GM19452 (cell line): ENCODE measurements around the gene CIBAR2.

Experiments
- ATAC-seq: cut with Tn5 transposase; IDR thresholded peaks from one replicate; pipeline ENCODE4 v1.9.1; 2021; ENCODE audit not compliant: unreplicated experiment

CIBAR2 gene

DNA sequence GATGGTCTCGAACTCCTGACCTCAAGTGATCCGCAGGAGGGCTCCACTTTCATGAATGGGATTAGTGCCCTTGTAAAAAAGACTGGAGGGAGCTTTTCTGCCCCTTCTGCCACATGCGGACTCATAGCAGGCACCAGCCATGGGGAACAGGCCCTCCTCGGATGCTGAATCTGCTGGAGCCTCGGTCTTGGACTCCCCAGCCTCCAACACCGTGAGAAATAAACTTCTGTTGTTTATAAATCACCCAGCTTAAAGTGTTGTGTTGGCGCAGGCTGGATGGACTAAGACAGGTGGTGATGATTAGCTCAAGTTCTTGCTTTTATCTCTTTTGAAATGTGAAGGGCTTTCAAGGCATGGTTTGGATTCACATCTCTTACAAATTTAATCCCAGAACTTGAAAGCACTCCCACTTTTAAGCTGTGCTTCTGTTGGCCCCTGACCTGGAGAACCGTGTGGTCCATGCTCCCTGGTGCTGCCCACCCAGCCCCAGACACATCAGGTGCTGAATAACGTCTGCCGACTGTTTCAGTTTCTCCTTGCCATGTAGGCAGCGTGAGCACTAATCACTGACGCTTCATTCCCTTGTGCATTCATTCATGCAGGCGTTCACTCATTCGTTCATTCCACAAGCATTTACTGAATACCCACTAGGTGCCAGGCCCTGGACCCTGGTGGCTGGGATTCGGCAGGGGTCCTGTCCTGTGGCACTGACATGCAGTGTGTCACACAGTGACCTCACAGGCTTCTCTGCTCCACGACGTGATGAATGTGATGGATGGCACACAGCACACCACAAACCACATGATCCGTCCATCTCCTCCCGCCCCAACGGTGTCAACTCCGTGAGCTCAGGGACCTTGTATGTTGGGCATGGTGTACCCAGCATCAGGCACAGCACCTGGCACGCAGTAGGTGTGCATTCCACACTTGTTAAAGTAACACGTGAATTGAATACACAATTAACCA lies 8.9 kb downstream of the CIBAR2 start:
- no peak for ATAC-seq

DNA sequence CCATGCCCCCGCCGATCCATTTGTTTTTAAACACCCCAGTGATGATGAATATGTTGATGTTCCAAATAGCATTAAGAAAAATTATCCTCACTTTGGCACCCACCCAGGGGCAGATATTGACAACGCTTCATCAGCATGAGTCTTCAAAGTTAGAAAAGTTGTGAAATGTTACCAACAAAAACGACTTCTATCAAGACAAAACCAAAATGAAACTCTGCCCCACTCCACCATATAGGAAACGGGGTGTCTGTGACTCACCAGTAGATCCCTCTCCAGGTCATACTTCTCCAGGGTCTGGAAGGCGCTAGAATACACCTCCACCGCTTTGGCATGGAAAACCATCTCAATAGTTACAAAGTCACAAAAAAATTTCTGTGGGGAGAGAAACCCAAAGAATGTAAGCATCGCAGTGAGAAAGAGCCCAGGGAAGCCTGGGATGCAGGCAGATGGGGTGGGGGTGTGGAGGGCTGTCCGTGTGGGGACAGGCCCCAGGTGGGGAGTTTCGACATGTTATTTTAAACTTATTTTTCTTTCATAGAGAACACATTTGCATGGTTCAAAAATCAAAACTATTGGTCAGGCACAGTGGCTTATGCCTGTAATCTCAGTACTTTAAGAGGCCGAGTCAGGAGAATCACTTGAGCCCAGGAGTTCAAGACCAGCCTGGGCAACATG lies 10.2 kb downstream of the CIBAR2 start:
- no peak for ATAC-seq

DNA sequence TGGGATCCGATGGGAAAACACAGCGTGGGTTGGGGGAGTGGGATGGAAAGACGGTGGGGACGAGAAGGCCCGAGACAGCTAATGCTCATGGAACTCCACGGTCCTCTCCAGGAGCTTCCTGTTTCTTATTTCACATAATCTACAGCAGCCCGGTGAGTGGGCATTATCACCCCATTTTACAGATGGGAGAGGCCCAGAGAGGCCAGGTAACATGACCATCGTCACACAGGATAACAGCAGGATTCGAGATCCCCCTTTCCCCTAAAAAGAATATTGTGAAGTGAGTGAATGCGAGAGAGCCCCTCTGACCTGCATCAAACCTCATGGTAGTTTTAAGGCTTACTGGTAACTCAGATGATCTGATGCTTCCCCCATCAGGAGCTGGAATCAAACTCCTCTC lies 12.0 kb downstream of the CIBAR2 start:
- no peak for ATAC-seq

DNA sequence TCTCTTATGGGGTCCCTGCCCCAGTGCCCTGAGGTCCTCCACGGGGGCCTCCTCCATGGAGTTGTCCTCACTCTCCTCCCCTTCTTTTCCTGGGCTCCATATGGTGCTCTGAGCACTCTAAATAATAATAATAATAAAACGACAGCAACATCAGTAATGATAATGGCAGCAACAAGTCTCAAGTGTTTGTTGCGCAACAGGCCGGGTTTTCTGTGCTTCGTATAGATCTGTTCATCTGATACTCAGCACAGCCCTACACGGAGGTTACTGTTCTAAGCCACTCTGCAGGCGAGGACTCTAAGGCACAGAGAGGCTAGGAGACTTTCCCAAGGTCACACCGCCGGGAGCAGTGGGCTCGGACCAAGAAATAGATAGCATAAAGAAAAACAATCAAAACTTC lies 13.7 kb downstream of the CIBAR2 start:
- ATAC-seq = no peak

DNA sequence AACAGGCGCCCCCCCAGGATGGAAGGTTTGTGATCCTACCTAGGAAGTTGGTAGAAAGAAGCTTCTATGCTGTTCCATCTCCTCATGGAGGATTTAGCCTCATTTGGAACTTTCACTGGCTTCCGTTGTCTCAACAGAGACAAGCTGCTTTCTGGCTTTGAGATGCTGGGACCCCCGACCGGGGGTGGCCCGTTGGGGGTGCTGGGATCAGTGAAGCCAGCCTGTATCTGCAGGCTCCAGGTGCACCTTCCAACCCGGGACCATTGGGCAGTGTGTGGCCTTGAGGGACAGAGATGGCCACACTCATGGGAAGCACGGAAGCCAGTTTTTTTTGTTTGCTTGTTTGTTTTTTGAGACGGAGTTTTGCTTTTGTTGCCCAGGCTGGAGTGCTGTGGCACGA lies 15.4 kb downstream of the CIBAR2 start:
- no peak for ATAC-seq

DNA sequence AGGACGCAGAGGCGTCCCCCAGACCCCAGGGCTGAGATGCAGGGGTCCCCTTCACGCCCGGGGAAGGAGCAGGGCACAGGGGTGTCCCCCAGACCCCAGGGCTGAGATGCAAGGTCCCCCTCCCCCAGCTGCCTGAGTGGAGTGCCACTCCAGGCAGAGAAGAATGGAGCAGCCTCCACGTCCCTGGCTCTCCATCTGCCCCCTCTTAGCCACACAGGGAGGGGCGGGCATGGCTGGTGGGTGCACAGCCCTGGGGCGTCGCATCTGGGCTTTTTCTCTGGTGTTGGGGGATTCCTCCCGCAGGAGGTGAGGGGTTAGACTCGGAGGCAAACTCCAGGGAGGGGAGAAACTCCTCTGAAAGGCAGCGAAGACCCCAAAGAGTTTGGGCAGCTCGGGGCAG lies 17.5 kb downstream of the CIBAR2 start:
- ATAC-seq = no peak

DNA sequence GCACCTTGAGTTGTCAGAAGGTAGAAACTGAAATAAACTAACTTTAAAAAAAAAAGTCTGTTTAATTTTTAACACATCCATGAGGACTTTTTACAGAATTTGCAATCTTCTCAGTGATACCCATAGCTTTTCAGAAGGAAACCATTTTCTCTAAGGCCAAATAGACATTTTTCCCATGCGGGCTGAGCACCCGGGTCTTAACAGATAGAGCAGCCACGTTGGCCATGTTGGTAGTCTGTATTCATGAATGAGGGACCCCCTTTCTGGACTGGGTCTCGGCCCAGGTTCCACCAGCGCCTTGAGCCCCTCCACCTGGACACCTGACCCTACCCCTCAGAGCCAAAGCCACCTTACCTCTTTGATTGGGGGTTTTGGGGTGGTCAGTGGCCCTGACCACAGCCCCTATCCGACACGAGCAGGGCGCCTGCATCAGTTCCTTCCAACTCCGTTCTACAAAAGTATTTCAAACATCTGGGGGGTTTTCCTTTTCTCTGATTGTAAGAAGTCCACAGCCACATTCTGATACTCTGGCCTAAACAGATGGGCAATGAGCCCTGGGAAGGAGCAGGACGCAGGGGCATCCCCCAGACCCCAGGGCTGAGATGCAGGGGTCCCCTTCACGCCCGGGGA lies 18.0 kb downstream of the CIBAR2 start:
- no peak for ATAC-seq

DNA sequence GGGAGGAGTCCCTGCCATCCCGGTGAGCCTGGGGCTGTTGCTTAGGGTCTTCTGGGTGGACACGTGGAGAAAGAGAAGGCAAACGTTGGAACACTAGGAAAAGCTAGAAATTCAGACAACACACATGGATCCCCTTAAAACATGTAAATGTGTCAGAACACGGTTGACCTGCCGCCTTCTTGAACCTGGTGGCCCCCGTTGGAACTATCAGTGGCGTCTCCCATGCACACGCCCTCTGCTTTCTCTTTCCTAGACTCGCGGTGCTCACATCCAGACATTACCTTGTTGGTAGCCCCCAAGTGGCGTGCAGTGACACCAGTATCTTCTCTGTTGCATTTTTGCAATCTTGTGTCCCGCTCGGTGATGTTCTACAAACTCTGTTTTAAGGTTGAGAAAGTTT lies 18.6 kb downstream of the CIBAR2 start:
- ATAC-seq = no peak

DNA sequence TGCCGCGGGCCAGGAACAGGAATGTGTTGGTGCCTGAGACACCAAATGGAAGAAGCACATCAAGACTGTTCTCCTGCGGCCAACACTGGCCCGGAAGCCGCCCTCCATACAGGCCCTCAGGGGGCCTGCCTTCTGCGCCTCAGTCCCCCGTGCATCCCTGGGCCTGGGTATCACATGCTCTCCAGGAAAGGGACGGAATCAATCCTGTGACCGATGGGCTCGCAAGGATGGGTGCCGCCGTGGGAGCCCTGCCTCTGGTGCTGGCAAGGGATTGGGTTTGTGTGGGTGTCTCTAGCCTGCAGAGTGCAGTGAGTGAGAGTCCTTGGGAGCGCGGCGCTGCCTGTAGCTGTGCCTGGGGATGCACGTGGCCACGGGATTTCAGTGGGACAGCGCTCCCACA lies 19.4 kb downstream of the CIBAR2 start:
- no peak for ATAC-seq

DNA sequence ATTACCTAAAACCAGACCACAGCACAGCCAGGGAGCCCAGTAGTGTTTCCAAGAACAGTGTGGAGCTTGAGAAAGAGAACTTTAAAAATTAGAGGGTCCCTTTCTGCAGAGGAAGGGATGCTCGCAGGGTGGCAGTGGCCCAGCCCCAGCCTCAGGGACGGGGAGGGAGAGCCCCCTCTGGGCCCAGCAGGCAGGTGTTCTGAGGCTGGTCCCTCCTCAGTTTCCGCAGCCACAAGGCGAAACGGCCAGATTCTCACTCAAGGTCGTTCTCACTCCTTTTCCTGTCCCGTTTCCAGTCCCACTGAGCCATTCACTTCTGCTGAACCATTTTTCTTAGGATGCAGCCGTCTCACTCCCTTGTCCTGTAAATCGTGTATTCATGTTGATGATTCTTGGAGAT lies 20.0 kb downstream of the CIBAR2 start:
- ATAC-seq = no peak

DNA sequence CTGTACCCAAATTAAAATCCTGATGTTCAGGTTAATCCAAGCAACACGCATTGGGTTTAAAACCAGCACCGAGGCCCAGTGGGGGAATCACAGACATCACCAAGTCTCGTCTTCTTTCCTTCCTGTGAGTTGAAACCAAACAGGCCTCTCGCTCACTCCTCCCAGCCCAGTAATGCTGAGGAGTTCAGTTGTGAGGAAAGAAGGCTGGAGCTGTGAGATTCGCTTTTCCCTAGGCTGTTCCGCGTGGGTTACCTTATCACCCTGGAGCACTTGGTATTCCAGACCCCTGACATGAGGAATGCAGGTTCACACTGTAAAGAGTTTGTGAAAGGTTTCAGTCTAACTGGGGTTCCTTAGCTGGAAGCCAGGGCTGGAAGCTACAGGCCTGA lies 20.8 kb downstream of the CIBAR2 start:
- ATAC-seq = no peak

DNA sequence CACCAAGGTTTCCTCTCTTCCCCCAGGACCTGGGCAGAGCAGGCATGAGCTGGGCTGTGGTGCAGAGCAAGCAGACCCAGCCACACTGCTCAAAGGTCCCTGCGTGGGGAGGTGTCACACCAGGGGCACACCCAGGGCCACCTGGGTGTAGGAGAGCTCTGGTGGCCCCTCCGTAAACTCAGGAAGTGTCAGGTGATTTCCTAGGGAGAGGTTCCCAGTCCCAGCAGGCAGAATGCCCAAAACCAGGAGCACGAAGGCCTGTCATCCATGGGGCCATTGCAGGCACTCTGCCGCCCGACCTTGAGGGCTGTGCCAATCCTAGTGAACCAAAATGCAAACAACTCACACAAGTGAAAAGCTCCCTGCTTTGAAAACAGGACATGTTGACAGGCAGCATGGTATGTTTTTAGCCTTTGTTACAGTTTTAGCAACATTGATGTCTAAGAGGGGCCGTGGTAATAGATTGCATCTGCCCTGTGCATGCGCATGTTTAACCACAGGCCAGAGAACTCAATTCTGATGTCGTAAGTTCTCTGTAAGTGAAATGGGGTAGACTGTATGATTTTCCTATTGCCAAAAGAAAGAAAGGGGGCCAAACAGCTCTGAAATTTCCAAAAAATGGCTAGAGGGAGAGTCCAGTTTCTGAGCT lies 21.3 kb downstream of the CIBAR2 start:
- no peak for ATAC-seq

DNA sequence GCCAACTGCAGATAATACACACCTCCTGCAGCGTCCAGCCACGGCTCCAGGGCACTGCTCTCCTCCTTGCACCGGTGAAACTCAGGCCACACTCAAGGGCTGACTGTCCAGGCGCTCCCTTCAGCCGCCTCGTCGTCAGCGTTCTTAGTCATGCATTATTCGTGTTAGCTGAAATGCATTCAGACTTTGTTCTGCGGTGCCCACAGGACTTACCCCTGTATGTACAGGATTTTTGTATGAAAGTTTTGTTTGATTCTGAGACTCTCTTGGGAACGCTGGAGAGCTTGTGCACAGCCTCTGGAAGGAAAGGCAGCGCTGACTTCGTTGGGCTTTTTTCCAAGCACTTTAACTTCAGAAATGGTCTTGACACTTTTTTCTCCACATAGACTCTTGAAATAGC lies 22.1 kb downstream of the CIBAR2 start:
- ATAC-seq = no peak

DNA sequence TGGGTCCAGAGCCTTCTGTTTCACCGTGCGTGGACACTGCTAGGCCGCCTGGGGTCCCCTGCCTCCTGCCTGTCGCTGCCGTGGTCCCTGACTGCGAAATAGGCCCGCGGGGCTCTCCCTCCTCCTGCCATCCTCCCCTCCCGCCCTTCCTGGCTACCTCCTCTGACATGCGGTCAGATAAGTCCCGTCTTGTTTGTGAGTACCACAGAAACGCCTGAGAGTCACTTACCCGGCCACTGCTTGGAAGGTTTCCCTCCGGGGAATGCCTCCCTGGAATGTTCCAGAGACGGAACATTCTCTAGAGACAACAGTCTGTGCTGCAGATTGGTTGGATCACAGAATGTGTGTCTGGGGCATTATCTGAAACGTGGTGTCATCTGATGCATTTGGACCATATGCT lies 22.7 kb downstream of the CIBAR2 start:
- no peak for ATAC-seq

DNA sequence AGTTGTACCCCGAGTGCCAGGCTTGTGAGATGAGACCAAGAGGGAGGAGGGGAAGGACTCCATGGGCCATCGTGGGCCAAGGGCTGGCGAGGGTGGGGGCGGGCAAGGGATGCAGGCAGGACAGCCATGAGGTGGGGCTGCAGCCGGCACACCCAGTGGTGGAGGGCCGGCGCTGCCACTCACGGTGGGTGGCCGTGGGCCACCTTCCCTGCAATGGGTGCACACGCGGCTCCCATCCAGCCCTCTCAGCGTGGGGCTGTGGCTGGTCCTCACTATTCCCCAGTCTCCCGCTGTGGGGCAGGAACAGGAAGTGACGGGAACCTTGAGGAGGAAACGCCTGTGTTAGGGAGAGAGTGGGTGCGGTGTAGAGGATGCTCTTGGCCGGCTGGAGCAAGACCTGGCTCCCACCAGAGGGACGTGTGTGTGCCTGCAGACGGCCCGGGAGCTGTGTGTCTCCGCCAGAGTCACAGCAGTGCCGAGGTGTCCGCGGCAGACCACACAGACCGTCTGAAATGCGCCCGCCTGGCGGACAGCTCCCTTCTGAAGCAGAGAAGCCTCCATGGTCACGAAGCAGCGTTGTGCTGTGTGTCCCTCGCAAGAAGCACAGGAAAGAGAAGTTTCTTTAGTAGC lies 23.6 kb downstream of the CIBAR2 start:
- ATAC-seq = no peak

DNA sequence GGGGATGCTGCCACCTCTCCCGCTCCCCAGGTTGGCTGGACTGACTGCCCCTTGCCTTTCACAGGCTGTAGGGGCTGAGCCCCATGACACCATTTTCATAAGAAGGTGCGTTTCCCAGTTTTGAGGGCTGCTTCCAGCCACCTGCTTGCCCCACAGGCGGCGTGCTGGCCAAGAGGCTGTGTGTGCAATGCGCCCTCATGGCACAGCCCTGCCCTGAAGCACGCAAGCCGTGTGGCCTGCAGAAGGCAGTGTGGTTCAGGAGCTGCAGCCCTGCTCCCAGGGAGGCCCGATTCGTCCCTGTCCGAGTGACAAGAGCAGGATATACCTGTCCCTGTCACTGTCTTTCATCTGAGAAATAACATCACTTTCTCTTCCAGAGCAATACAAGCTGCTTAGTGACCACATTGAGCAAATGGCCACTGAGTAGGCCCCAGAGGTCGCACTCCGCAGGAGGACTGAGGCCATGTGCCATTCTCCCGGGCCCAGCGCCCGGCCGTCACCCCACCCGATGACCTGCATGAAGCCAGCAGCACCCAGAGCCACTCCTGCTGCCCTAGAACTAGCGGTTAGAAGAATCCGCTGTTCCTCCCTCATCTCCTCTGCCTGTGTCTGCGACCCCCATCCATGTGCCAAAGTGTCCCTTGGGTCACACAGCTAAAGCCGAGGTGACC lies 24.2 kb downstream of the CIBAR2 start:
- no peak for ATAC-seq

DNA sequence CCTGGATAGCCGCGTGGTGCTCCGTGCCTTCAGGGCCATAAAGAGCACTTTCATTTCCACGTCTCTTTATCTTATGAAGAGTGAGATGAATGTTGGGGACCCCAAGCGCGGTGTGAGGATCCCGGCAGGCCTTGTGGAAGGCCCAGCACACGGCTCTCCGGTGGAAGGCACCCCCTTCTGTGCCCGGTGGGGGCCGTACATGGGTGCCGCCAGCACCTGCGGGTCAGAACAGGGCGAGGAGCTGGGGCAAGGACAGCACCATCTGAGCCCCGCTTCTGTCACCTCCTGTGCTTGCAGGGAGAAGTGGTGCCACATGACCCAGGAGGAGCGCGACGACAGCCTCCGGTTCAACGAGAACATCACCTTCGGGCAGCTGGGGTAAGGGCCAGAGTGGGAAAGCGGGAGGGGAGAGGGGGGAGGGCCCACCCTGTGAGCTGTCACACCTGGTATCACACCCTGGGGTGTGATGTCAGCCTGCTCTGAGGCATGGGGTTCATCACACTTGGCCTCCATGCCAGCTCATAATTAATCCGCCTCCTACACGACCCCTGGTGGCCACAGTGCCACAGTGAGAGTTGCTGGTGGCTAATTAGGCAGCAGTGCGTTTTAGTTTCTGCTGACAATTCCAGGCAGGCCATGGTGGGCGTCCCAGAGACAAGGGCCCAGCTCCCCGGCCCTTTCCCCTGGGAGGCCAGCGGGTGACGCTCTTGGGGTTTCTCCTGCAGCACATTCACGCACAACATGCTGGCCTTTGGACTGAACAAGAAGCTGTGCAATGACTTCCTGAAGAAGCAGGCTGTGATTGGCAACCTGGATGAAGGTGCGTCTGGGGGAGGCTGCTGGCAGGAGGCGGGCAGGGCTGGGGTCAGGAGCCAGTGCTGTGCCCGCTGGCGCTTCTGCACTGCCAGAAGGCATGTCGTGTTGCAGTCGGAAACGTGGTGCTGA lies 25.7 kb downstream of the CIBAR2 start:
- no peak for ATAC-seq

DNA sequence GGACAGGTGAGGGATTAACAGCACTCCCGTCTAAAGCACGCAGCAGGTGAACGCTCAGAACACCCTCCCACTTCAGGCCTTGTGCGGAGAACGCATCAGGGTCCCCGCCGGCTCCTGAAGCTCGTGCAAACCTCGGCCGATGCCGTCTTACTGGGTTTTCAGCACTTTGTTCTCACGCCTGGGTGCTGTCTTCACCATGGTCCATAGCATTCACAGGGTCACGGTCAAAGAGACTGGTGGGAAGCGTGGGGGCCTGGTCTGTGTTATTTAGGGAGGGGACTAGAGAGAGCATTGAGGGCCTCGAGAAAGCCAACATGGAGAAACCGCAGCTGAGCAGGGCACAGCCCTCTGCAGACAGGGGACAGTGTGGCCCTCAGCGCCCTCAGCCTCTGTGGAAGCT lies 26.6 kb downstream of the CIBAR2 start:
- ATAC-seq = no peak

DNA sequence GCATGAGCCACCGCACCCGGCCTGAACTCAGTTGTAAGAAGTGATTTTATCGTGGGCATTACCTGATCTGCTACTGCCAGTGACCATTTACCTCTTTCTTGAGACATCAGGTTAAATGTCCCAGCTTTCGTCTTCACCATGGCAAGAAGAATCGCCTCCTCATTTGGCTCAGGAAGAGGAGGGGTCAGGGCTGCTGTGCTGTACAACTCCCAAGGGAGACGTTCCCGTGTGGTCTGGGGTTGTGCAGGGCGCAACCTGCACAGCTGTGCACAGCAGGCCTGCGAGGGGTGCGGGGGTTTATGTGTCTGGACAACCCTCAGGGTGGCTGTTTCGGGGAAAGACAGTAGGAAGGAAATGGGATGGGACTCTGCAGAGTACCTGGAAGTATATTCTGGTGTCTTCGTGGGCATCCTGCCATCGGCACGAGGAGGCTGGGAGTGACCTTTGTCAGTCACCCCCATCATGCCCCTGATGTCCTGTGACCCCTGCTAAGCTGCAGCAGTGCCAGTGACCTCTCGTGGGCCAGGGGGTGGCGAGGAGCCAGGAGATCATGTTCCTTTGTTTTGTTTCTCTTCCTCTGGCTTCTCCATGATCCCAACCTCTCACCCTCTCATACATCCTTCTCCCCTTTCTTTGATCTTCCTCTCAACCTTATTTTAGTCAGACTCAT lies 27.3 kb downstream of the CIBAR2 start:
- no peak for ATAC-seq
